GM21447 (cell line): Measurements from ENCODE around the gene KLRG1.
A peak's percentile ranks its signal among the peaks of the same experiment; 100 is the strongest.

ENCODE experiments used
- ATAC-seq: cut with Tn5 transposase; IDR thresholded peaks from one replicate; pipeline ENCODE4 v1.9.1; 2021; ENCODE audit not compliant: unreplicated experiment

Gene KLRG1

DNA sequence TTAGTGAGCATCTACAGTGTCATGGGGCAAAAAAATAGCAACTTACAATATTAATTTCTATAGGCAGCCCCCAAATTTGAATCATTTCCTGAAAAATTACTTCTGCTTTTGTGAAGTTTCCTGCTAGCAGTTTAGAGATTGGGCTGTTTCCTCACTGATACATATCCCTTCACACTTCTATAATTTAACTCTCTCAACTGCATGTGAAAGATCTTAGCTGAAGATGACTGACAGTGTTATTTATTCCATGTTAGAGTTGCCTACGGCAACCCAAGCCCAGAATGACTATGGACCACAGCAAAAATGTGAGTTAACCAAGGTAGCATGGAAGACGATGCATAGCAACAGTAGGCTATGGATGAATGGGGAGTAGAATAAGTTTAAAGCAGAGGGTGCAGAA is at the start of gene KLRG1:
Gene KLRG1 (plus strand): TSS at position 134 of the 400 bp plus-strand sequence. CDS start 90 bp downstream, at position 224.
- no peak for ATAC-seq

- ATAC-seq, result no peak
These were observed 47.5 kb upstream of the KLRG1 start for GRCh38 chr12:8941691-8942478.

DNA sequence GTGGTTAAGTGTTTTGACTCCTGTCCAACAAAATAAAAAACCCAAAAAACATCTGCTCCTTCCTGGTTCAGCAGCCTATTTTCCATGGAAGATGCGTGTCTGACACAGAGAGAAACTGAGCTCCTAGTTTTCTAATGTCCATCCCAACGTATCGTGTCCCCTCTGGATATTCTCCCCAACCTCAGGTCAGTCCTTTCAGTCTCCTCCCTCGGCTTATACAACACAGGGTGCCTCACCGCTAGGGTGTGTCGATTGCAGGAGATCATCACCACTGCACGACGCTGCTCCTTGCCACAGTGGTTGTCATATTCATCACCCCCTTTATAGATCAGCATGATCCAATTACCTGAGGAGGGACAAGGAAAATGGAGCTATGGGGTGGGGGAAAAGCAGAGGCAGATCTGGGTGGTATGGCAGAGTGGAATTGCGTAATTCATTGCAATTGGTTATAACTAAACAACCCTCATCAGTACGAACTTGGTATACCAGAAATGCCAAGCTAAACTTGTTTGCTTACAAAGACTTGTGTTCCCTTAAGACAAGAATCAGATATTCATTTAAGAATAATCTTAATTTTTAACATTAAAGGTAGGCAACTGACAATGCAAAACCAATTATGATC is 45.7 kb upstream of the KLRG1 start:
- ATAC-seq, result no peak

DNA sequence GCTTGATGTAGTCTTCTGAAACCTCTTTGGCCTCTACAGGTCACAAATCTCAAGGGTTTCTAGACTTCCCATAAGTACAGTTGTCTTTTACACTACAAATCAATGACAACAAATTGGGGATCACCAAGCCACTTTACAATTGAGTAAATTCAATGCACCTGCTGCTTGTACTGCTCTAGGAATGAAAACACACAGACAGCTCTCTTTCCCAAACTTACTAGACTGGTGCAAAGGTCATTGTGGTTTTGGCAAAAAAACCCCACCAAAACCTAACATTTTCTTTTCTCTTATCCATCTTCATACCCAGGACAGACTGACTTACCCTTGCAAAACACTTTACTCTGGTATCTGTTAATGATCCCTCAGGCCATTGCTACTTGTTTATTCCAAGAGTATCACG is 42.6 kb upstream of the KLRG1 start:
- ATAC-seq, result no peak

DNA sequence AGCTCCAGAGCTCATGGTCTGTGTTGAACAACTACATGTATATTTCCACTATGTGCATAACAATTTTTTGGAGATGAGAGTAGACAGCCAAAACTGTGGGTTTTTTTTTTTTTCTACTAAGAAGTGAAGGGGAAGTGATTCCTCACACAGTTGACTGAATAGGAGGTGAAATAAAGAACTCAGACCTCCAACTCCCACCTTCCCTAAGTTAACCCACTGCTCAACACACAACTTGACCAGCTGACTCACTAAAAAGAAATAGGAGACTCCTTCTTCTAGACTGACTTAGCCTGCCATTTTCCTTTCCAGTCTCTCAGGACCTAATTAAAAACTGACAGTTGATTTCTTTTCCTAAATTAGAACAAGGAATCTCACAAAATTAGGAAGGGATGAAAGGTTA is 41.6 kb upstream of the KLRG1 start:
- ATAC-seq, result no peak

GRCh38 chr12:8948701-8949341 is 40.5 kb upstream of the KLRG1 start:
- no peak for ATAC-seq

DNA sequence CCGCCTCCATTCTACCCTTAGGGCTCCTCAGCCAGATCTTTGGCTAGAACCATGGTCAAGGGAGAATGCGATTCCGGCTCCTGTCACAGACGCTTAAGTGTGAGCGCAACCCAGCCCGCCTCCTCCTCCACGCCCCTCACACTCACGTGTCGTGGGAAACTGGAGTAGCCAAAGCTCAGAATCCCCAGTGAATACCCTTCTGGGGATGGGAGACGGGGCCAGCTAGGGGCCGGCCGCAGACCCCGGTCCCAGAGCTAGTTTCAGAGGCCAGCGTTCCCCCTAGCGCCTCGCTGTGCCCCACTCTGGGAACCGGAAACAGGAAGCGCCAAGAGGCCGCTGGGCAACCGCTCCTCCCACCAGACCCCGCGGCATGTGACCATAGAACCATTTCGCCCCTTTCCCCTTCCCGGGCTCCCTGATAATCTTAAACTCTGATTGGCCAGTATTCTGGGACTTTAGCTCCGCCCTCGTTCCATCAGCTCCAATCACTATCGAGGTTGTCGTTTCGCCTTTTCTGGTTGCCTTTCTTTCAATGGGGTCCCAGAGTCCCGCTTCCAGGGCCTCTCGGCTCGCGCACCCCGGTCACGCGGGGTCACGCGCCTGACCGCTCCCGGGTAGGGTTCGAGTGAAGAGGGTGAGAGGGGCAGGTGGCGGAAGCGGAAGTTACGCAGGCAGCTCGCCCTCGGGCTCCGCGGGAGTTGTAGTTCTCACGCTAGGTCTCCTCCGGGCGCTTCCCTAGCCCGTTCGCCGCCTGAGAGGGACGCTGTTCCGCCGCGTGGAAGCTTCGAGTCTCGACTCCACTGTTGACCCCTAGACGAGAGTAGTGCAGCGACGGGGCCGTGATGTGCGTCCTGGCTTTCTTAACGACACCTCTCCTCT is 39.8 kb upstream of the KLRG1 start, which contains the start of gene M6PR:
Gene M6PR (minus strand): TSS at position 304 of the 879 bp plus-strand sequence. CDS start 3,241 bp downstream, outside the sequence.
- peak; percentile 81 for ATAC-seq

DNA sequence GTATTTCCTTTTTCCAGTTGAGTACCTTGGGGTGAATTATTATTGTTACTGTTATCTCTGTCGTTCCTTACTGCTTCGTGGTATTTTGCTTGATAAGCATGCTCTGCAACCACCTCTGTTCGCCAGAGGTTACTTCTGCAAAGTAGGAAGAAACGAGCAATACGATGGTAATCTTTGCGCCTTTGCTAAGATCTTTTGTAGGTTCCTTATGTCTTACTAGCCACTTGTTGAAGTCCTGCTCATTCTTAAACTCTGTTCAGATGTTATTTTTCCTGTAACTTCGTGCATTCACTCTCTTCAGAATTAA is 39.2 kb upstream of the KLRG1 start:
- no peak for ATAC-seq

DNA sequence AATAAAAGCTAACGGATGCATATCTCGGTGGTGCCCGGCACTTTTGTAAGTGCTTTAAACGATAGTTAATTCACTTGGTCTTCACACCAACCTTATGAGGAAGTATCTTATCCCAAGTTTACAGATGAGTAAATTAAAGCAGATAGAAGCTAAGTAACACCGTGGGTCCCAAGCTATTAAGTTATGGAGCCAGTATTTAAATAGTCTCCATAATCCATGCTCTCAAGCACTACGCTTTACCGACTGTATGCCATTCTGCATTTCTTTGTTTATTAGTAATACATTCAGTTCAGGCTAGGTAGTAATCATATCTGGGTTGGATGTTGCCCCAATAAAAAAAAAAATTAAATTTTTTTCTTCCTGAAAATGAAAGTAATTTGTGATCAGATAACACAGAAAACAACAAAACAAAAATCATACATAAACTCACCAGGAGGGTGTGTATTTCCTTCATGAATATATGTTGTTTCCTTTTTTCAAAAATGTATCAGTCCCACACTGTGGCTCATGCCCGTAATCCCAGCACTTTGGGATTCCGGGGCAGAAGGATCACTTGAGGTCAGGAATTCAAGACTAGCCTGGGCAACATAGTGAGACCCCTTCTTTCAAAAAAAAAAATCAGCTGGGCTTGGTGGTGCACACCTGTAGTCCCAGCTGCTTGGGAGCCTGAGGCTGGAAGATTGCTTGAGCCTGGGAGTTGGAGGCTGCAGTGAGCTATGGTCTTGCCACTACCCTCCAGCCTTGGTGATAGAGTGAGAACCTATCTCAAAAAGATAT is 38.5 kb upstream of the KLRG1 start:
- ATAC-seq, result no peak

DNA sequence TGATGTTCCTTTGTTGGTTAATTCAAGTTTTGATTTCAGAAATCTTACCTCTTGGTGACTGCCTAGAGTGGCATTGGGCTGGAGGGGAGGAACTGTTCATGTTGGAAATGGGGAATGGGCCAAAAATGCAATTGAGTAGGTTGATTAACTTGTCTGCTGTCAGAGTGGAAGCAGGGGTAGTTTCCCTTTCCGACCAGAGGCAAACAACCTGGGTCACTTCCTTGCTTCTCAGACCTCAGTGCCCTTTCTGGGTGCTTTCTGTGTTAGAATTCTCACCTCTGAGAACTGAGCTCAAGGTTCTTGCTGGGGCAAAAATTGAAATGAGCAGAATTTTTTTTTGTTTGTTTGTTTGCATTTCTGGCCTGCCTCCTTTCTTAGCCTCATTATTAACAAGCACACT is 37.6 kb upstream of the KLRG1 start:
- no peak for ATAC-seq

DNA sequence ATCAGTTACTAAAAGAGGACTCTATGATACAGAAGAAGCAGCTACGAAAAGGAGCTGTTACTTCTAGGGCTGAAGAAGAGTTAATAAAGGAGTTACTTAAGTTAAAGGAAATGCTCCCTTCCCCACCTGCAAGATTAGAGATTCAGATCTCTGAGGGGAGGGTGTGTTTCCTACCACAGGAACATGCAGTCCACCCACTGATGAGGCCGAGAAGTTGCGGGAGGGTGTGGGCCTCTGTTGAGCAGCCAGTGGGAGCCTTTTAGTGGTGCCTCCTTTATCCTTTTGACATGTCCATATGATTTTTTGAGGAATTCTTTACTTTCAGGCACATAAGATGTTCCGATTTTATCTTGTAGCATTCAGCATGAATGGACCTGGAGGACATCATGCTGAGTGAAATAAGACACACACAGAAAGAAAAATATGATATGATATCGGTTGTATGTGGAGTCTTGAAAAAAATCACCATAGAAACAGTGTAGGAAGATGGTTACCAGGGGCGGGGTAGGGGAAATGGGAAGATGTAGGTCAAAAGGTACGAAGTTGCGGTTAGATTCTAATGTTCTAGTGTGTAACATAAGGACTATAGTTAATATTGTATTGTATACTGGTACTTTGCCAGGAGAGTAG is 35.5 kb upstream of the KLRG1 start:
- ATAC-seq, result no peak

DNA sequence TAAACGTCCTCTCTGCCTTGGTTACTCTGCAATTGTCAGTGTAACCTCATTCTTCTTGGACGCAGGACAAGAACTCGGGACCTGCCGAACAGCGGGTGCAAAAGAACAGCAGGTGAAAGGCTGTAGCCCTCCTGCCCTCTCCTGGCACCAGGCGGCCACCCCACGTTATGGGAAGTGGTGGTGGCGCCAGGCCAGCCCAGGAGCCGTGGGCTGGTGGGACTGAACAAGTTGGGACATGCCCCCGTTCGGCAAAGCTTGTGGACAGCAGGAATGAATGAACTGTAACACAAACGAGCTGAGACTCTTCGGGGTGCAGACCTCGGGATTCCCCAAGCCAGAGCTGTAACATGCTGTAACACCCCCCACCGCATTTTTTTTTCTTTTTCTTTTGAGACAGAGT is 33.3 kb upstream of the KLRG1 start:
- ATAC-seq, result no peak

GRCh38 chr12:8956772-8957171 is 32.6 kb upstream of the KLRG1 start:
- no peak for ATAC-seq

- no peak for ATAC-seq
These were observed 31.8 kb upstream of the KLRG1 start for GRCh38 chr12:8957561-8957960.

- no peak for ATAC-seq
These were observed 31.3 kb upstream of the KLRG1 start for GRCh38 chr12:8958066-8958465.

DNA sequence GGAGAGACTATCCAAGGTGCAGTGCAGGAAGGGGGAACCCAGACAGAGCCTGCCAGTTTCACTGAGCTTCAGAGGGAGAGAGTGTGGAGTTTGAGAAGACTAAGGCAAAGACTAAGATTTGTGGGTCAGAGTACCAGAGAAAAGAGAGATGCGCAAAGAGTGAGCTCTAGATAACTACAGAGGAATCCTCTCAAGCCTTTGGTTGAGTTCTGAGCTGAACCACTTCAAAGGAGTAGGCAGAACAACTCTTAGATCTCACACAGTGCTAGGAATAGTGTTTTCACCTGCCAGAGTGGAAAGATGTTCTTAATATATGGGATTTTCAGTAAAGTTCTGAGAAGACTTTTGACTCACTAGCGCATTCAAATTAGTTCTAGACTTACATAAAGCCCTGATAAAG is 29.2 kb upstream of the KLRG1 start:
- ATAC-seq, result no peak

DNA sequence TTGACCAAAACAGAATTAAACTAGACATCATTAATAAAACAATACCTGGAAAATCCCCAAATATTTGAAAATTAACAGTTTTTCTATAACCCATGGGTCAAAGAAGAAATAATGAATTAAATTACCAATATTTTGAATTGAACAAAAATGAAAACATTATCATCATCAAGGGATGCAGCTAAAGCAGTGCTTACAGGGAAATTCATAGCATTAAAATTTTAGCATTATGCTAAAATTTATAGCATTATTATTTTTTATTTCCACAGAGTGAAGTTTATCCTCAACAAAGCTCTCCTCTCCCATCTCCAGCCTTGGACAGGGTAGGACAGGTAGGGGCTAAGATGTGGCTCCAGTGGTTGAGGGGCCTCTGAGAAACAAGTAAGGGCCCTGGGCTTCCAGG is 20.6 kb upstream of the KLRG1 start:
- ATAC-seq, result no peak

DNA sequence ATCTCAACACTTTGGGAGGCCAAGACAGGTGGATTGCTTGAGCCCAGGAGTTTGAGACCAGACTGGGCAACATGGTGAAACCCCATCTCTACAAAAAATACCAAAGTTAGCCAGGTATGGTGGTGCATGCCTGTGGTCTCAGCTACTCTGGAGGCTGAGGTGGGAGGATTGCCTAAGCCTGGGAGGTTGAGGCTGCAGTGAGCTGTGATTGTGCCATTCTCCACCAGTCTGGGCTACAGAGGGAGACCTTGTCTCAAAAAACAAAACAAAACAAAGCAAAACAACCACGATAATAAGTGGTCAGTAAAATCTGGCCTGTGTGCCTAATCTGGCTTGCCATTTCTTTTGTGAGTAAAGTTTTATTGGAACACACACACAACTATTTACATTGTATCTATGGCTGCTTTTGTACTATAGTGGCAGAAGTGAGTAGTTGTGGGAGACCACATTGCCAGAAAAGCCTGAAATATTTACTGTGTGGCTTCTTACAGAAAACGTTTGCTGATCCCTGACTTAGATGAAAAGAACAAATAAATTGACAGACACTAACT is 19.4 kb upstream of the KLRG1 start:
- ATAC-seq, result no peak

DNA sequence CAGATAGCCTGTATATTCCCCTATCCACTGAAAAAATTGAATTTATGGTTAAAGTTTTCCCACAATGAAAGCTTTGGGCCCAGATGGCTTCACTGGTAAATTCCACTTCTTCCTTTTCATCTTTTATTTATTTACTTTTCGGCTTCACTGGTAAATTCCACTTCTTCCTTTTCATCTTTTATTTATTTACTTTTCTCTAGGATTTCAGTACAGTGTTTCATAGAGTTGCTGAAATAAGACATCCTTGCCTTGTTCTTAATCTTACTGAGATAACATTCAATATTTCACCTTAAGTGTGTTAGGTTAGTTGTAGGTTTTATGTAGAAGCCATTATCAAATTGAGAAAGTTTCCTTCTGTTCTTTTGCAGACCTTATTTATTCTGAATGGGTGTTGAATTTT is 18.9 kb upstream of the KLRG1 start:
- no peak for ATAC-seq

GRCh38 chr12:8980137-8980536 is 9.2 kb upstream of the KLRG1 start:
- no peak for ATAC-seq
